ENCODE data around the gene GPR132.

GPR132 gene

DNA sequence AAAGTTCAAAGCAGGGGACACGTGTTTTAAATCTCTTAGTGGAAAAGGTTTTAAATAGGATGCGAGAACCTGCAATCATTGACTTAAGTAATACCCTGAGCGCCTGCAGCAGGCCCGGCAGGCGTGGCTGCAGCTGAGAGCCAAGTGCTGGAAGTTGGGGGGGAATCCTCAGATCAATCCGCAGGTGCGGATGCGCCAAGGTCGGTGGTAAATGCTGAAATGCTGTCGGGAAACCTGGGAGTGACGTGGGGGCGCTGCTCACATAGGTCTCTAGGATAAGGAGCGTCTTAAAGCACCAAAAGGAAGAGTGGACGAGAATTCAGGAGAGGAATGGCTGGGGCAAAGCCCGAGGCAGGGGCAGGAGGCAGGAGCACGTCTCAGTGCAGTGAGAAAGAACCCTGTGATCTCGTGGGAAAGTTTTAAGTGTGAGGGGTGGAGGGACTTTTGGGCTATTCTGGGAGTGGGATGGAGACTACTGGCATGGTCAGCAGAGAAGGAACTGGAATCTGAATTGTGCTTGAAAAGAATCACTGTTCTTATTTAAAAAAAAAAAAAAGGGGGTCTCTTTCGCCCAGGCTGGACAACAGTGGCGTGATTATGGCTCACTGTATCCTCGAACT, 43.5 kb downstream of the GPR132 start:
- peak; percentile 47 for DNase-seq (ENCODE audit: low read depth)
- Histone ChIP-seq H3K4me1 (ENCODE audit: control insufficient read depth, insufficient read depth, low read length) (peaks cover 44% of the 10 kb centered on the region), H3K9me3 (ENCODE audit: control insufficient read depth, low read length) (no peaks in the 10 kb centered on the region), H3K9ac (ENCODE audit: low read length) (peak overlapping the region; percentile 98), H3K36me3 (ENCODE audit: control insufficient read depth, insufficient read depth, low read length, severe bottlenecking) (no peaks in the 10 kb centered on the region), H3K4me3 (ENCODE audit: low read length) (peak overlapping the region; percentile 97), H3K27me3 (replicated peaks; ENCODE audit: control insufficient read depth, insufficient read depth, low read length) (no peaks in the 10 kb centered on the region)

DNA sequence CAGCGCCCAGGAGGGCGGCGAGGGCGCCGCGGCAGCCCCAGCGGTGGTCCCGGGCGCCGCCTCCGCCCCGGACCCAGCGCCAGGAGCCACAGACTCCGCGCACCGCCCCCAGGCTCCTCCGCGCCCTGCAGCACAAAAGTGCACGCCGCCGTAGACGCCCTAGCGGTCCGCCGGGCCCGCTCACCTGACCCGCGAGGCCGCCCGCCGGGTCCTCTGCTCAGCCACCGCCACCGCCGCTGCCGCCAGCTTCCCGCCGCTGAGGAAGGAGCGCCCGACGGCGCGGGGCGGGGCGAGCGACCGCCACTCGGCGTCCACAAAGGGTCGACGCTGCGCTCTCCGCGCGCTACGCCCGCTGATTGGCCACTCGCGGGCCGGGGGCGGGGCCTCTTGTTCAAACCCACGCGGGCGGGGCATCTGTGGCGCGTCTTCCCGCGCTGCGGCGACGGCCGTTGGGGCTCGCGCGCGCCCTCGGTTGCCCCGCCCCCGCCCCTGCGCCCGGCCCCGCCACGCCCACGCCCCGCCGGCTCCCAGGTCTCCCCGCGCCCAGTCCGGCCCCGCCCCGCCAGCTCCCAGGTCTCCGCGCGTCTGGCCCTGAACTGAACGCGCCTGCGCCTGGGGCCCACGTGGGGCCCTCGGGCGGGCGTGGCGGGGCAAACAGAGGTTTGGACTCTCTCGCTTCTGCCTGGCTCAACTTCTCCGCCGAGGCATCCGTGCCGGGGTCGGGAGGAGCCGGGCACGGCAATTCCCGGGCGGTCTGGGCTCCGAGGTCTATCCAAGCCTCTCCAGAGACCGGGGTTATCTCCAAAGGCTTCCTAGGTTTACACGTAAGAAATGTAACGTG, 44.2 kb downstream of the GPR132 start, which contains the start of gene CDCA4:
Gene CDCA4 (minus strand): TSS at position 269 of the 841 bp plus-strand sequence. CDS start 9,154 bp downstream, outside the sequence.
- peaks cover 49% of the 10 kb centered on the region for H3K4me1 ChIP-seq (ENCODE audit: control insufficient read depth, insufficient read depth, low read length)
- peak within 1 kb of the TSS; percentile 98 for H3K9ac ChIP-seq (ENCODE audit: low read length)
- DNase-seq (ENCODE audit: low read depth) = peak; percentile 99
- no peaks in the 10 kb centered on the region for H3K27me3 ChIP-seq (replicated peaks; ENCODE audit: control insufficient read depth, insufficient read depth, low read length)
- no peaks in the 10 kb centered on the region for H3K36me3 ChIP-seq (ENCODE audit: control insufficient read depth, insufficient read depth, low read length, severe bottlenecking)
- no peaks in the 10 kb centered on the region for H3K9me3 ChIP-seq (ENCODE audit: control insufficient read depth, low read length)
- H3K4me3 ChIP-seq (ENCODE audit: low read length) = peak within 1 kb of the TSS; percentile 97

DNA sequence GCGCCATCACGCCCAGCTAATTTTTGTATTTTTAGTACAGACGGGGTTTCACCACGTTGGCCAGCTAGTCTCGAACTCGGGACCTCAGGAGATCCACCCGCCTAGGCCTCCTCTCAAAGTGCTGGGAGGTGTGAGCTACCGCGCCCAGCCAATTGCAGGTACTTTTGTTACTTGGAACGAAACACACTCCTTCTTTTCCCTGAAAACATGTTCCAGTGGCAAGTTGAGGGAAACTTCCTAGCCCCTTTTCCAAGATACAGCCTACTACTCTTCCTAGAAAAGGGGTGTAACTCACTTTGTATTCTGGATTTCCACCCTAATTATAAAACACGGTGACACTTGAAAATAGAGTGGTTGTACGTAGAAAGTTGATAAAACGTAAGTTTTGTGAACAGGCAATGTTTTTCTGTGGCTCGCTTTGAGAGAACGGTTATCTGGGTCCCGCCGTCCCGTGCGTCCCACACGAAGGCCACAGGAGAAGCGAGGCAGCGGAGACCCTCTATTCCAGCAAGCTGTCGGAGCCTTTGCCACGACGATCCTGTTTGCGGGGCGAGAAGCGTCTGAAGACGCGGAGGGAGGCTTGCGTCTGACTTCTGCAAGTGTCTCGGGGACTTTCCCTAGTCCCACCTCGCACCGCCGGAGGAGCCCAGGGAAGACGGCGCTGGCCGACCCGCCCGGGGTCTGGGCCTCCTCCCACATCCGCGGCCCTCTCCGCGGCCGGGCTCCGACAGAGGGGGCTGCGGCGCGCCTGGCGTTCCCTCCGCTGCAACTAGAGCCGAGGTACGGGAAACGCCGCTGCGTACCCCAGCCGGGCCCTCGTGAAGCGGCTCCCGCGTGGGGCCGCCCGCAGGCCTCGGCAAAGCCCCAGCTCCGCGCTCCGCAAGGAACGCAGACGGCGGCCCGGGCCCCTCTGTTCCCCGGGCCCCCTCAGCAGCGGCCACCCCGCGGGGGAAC, 45.1 kb downstream of the GPR132 start:
- H3K9ac ChIP-seq (ENCODE audit: low read length) = peak overlapping the region; percentile 83
- DNase-seq (ENCODE audit: low read depth) = peak; percentile 77
- H3K4me1 ChIP-seq (ENCODE audit: control insufficient read depth, insufficient read depth, low read length) = peaks cover 49% of the 10 kb centered on the region

DNA sequence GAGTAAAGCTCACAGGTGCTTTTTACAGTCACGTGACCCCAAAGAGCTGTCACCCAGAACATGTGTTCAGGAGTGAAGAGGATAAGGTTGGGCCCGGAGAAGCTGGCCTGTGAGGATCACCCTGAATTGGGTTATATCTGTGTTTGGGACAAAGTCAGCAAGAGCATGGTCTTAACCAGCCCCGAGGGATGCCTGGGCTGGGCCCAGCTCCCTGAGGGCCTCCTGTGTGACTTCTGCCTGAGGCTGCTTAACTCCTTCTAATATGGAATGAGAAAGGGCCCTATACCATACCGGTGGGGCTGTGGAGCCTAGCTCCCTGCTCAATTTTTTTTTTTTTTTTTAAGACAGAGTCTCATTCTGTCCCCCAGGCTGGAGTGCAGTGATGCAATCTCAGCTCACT, 46.8 kb downstream of the GPR132 start:
- DNase-seq (ENCODE audit: low read depth) = no peak
- Histone ChIP-seq H3K4me1 (ENCODE audit: control insufficient read depth, insufficient read depth, low read length) (peaks cover 35% of the 10 kb centered on the region), H3K9me3 (ENCODE audit: control insufficient read depth, low read length) (no peaks in the 10 kb centered on the region), H3K9ac (ENCODE audit: low read length) (no peak overlapping the region), H3K27me3 (replicated peaks; ENCODE audit: control insufficient read depth, insufficient read depth, low read length) (no peaks in the 10 kb centered on the region), H3K4me3 (ENCODE audit: low read length) (no peak overlapping the region), H3K36me3 (ENCODE audit: control insufficient read depth, insufficient read depth, low read length, severe bottlenecking) (no peaks in the 10 kb centered on the region)

More for the DNA sequence above, 45.1 kb downstream of the GPR132 start:
- Histone ChIP-seq H3K27me3 (replicated peaks; ENCODE audit: control insufficient read depth, insufficient read depth, low read length) (no peaks in the 10 kb centered on the region), H3K9me3 (ENCODE audit: control insufficient read depth, low read length) (no peaks in the 10 kb centered on the region), H3K36me3 (ENCODE audit: control insufficient read depth, insufficient read depth, low read length, severe bottlenecking) (no peaks in the 10 kb centered on the region), H3K4me3 (ENCODE audit: low read length) (peak overlapping the region; percentile 88)

DNA sequence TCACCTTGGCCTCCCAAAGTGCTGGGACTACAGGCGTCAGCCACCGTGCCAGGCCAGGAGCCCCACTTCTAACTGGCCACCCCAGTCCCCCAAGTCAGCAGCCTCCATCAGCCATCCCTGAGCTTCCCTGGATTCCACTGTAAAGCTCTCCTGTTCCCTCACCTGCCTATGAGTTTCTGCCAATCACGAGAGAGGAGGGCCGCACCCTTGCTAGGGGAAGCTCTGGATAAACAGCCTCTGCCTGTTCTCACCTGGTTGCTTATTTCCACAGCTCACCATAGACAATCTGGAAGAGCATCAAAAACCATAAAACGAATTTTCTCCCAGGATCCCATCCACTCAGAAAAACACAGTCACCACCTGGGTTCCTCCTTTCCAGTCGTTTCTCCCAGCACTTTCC, 49.3 kb downstream of the GPR132 start:
- H3K36me3 ChIP-seq (ENCODE audit: control insufficient read depth, insufficient read depth, low read length, severe bottlenecking) = peaks cover 6% of the 10 kb centered on the region
- no peak overlapping the region for H3K9ac ChIP-seq (ENCODE audit: low read length)
- no peaks in the 10 kb centered on the region for H3K27me3 ChIP-seq (replicated peaks; ENCODE audit: control insufficient read depth, insufficient read depth, low read length)
- H3K9me3 ChIP-seq (ENCODE audit: control insufficient read depth, low read length) = no peaks in the 10 kb centered on the region
- no peak for DNase-seq (ENCODE audit: low read depth)
- H3K4me1 ChIP-seq (ENCODE audit: control insufficient read depth, insufficient read depth, low read length) = peaks cover 20% of the 10 kb centered on the region
- H3K4me3 ChIP-seq (ENCODE audit: low read length) = no peak overlapping the region

DNA sequence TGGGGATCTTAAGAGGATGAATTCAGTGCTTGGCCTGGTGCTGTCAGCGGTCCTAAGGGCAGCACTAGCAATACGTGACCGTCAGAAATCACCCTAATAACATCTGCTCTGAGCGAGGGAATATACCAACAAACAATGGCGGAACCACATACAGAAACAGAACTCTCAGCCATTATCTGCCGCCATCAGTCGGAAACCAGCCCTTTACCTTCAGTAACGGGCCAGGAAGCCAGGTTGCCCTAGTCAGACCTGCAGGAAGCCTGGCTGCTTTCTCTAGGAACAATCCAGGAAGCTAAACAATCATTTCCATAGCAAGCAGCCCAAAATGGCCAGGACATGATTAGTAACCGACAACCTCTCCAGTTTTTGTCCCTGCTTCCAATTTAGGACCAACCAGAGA, 50.0 kb downstream of the GPR132 start:
- peaks cover 20% of the 10 kb centered on the region for H3K4me1 ChIP-seq (ENCODE audit: control insufficient read depth, insufficient read depth, low read length)
- no peaks in the 10 kb centered on the region for H3K9me3 ChIP-seq (ENCODE audit: control insufficient read depth, low read length)
- no peaks in the 10 kb centered on the region for H3K27me3 ChIP-seq (replicated peaks; ENCODE audit: control insufficient read depth, insufficient read depth, low read length)
- no peak overlapping the region for H3K9ac ChIP-seq (ENCODE audit: low read length)
- peaks cover 11% of the 10 kb centered on the region for H3K36me3 ChIP-seq (ENCODE audit: control insufficient read depth, insufficient read depth, low read length, severe bottlenecking)
- no peak overlapping the region for H3K4me3 ChIP-seq (ENCODE audit: low read length)
- DNase-seq (ENCODE audit: low read depth) = no peak

DNA sequence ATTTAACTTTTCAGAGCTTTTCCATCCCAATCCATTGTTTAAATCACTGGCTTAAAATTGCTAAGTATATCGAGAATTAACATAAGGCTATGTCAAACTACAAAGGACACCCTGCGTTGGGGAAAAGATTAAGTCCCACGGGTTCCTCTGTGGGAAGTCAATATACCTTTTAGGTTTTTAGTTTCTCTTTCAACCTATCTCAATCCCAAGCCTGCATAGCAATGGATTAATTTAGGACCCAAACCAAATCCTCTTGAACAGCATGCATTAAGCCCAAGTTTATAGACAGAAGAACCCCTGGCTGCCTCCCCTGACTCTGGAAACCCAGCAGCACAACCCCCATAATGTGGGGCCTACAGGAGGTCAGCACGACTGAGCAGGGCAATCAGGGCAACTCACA, 50.6 kb downstream of the GPR132 start:
- Histone ChIP-seq H3K9me3 (ENCODE audit: control insufficient read depth, low read length) (no peaks in the 10 kb centered on the region), H3K4me3 (ENCODE audit: low read length) (no peak overlapping the region), H3K27me3 (replicated peaks; ENCODE audit: control insufficient read depth, insufficient read depth, low read length) (no peaks in the 10 kb centered on the region), H3K4me1 (ENCODE audit: control insufficient read depth, insufficient read depth, low read length) (peaks cover 14% of the 10 kb centered on the region), H3K36me3 (ENCODE audit: control insufficient read depth, insufficient read depth, low read length, severe bottlenecking) (peaks cover 18% of the 10 kb centered on the region), H3K9ac (ENCODE audit: low read length) (no peak overlapping the region)
- no peak for DNase-seq (ENCODE audit: low read depth)

DNA sequence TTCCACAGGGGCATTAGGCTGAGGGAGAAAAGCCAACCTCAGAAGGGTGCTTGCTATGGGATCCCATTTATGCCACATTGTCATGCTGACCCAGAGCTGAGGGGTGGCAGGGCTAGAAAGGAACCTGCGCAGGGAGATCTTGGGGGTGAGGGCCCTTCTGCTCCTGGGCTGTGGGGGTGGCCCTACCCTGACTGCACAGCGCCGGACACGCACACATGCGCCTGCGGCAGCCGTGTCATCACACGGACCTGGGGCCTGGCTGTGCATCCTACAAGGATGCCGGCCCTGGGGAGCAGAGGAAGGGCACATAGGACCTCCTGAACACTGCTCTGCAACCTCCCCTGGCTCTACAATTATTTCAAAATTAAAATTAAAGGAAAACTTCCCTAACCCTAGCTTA, 51.2 kb downstream of the GPR132 start:
- Histone ChIP-seq H3K27me3 (replicated peaks; ENCODE audit: control insufficient read depth, insufficient read depth, low read length) (no peaks in the 10 kb centered on the region), H3K4me1 (ENCODE audit: control insufficient read depth, insufficient read depth, low read length) (peaks cover 9% of the 10 kb centered on the region), H3K9ac (ENCODE audit: low read length) (no peak overlapping the region), H3K4me3 (ENCODE audit: low read length) (no peak overlapping the region), H3K36me3 (ENCODE audit: control insufficient read depth, insufficient read depth, low read length, severe bottlenecking) (peaks cover 22% of the 10 kb centered on the region), H3K9me3 (ENCODE audit: control insufficient read depth, low read length) (no peaks in the 10 kb centered on the region)
- no peak for DNase-seq (ENCODE audit: low read depth)

DNA sequence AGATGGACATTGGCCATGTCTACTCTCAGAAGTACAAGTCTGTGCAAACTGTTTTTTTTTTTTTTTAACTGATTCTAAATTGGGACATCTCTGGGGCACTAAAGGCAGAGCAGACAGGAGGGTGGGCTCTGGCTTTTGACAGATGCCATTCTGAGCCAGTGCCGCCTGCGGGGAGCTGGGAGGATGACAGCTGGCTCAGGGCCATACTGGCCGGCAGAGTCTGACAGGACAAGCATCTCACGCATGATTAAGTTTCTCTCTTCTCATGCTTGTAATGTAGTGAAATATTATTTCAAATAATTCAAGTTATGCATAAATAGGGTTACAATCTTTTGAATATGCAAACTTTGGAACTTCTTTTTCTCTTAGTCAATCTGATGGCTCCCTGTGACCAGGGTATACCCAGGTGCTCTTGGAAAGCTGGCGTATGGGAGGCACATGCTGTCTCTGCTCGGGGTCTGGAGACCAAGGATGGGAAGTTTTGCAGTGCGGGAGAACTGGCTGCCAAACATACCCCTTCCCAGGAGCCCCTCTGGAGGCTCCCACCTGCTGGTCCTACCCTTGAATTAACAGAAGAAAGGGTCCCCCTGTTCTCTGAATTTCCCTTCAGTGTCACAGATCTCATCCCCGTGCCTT, 52.0 kb downstream of the GPR132 start:
- Histone ChIP-seq H3K9me3 (ENCODE audit: control insufficient read depth, low read length) (no peaks in the 10 kb centered on the region), H3K4me3 (ENCODE audit: low read length) (no peak overlapping the region), H3K4me1 (ENCODE audit: control insufficient read depth, insufficient read depth, low read length) (peaks cover 9% of the 10 kb centered on the region), H3K27me3 (replicated peaks; ENCODE audit: control insufficient read depth, insufficient read depth, low read length) (no peaks in the 10 kb centered on the region), H3K9ac (ENCODE audit: low read length) (no peak overlapping the region), H3K36me3 (ENCODE audit: control insufficient read depth, insufficient read depth, low read length, severe bottlenecking) (peaks cover 22% of the 10 kb centered on the region)
- peak; percentile 36 for DNase-seq (ENCODE audit: low read depth)

DNA sequence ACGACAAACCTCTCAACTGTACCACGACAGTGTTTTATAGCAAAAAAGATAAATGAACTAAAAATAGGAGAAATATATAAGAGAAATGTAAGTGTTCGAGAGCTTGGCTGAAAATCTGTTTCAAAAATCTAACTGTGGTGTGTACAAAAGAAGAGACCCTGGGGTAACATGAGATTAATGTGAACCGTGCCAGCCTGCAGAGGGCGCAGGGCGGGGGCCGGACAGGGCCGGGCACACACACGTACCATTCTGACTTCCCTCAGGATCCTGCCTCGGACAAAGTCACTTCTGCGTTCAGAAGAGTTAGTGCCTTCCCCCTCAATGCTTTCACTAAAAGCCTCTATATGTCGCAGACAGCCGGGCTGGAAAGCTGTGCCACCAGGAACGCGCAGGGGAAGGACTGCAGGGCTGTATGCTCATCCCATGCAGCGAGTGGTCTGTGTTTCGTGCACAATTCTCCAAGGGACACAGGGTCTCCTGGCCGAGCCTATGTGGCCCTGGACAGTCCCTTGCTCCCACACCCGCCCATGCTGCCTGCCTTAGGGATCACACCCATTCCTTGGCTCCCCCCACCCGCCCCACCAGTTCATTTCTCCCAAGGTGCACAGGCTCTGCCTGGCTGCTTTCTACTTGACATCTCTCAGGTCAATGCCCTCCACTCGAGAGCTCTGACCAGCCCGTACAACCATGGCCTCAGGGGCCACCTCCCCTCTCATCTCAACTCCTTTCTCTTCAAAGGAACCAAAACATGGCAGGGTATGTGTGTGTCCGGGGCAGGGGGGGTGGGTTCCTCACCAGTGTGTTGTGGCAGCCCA, 52.9 kb downstream of the GPR132 start:
- no peak overlapping the region for H3K4me3 ChIP-seq (ENCODE audit: low read length)
- peaks cover 9% of the 10 kb centered on the region for H3K4me1 ChIP-seq (ENCODE audit: control insufficient read depth, insufficient read depth, low read length)
- H3K27me3 ChIP-seq (replicated peaks; ENCODE audit: control insufficient read depth, insufficient read depth, low read length) = no peaks in the 10 kb centered on the region
- no peak for DNase-seq (ENCODE audit: low read depth)
- no peak overlapping the region for H3K9ac ChIP-seq (ENCODE audit: low read length)
- H3K9me3 ChIP-seq (ENCODE audit: control insufficient read depth, low read length) = no peaks in the 10 kb centered on the region
- peaks cover 22% of the 10 kb centered on the region for H3K36me3 ChIP-seq (ENCODE audit: control insufficient read depth, insufficient read depth, low read length, severe bottlenecking)

All from adipocyte (in vitro differentiated cells).